A673 (cell line): ENCODE measurements around the gene UBD. TPM values are rescaled to one million over a fixed set of nuclear protein-coding genes. Genes with fewer than 3 reads are reported as not detected.

ENCODE experiments used
- BruUV-seq: library from RNA; stranded (reverse); fragments of 400-500 nt; replicated peaks from 2 replicates; lab custom pipeline; 2021; lab: Mats Ljungman, UMichigan
- CTCF ChIA-PET: fragments of 300-600 bp; sonication (Branson Sonifier 250); formaldehyde crosslinking; loops from one replicate; lab custom pipeline; 2022; ENCODE audit warnings: antibody characterized with exemption; lab: Charles Lee
- POLR2A ChIA-PET: fragments of 300-600 bp; sonication (Branson Sonifier 250); formaldehyde crosslinking; loops from one replicate; lab custom pipeline; 2022; ENCODE audit warnings: antibody characterized with exemption; ENCODE audit not compliant: low non-redundant PET; lab: Charles Lee
- DNase-seq: peaks from one replicate; pipeline ENCODE4 v3.0.0-alpha.2; 2015; ENCODE audit warnings: low spot score
- H3K27ac ChIP-seq: fragments of 200-600 bp; sonication (generic); 2 replicates; pipeline ENCODE4 v1.5.1; 2016; ENCODE audit warnings: mixed run types, low read depth, mild to moderate bottlenecking, mixed read lengths, antibody characterized with exemption, low read length; ENCODE audit not compliant: poor library complexity, severe bottlenecking
- H3K27me3 ChIP-seq: fragments of 200-600 bp; sonication (generic); replicated peaks from 2 replicates; pipeline ENCODE4 v1.6.1; 2017; ENCODE audit warnings: mixed run types, low read depth, mild to moderate bottlenecking, mixed read lengths, antibody characterized with exemption, low read length; ENCODE audit not compliant: insufficient read depth, poor library complexity
- H3K36me3 ChIP-seq: fragments of 200-600 bp; sonication (generic); 2 replicates; pipeline ENCODE4 v1.6.1; 2016; ENCODE audit warnings: mixed run types, mild to moderate bottlenecking, mixed read lengths, antibody characterized with exemption, low read length; ENCODE audit not compliant: insufficient read depth, poor library complexity, severe bottlenecking
- H3K4me1 ChIP-seq: fragments of 200-600 bp; sonication (generic); 2 replicates; pipeline ENCODE4 v1.6.1; 2017; ENCODE audit warnings: mixed run types, mild to moderate bottlenecking, mixed read lengths, antibody characterized with exemption, low read length; ENCODE audit not compliant: insufficient read depth, poor library complexity, severe bottlenecking
- H3K4me3 ChIP-seq: fragments of 200-600 bp; sonication (generic); 2 replicates; pipeline ENCODE4 v1.5.1; 2016; ENCODE audit warnings: low read depth, mixed run types, mild to moderate bottlenecking, mixed read lengths, low read length; ENCODE audit not compliant: poor library complexity, severe bottlenecking
- H3K9me3 ChIP-seq: fragments of 200-600 bp; sonication (generic); 2 replicates; pipeline ENCODE4 v1.6.1; 2016; ENCODE audit warnings: mixed run types, low read depth, mild to moderate bottlenecking, mixed read lengths, antibody characterized with exemption, low read length; ENCODE audit not compliant: poor library complexity, severe bottlenecking
- CTCF ChIP-seq: fragments of 300-800, 200-600 bp; sonication (generic); conservative IDR thresholded peaks from 2 replicates; pipeline ENCODE4 v1.5.1; 2017; ENCODE audit warnings: low read depth, mild to moderate bottlenecking, antibody characterized with exemption, low read length, moderate library complexity, mixed read lengths
- EZH2 ChIP-seq: fragments of 200-600 bp; sonication (generic); IDR thresholded peaks from 2 replicates; pipeline ENCODE4 v1.6.1; 2017; ENCODE audit warnings: borderline replicate concordance, low read depth, mild to moderate bottlenecking, mixed read lengths, antibody characterized with exemption, low read length; ENCODE audit not compliant: poor library complexity, severe bottlenecking
- intact Hi-C: fragments of 100-400 bp; cut with micrococcal nuclease; formaldehyde crosslinking; loops from one replicate; pipeline ENCODE4 v1.10.0; 2022; ENCODE audit not compliant: unreplicated experiment
- total RNA-seq: library from RNA; stranded (reverse); gene quantifications from 2 replicates; pipeline ENCODE4 v1.2.3, GENCODE V29; 2021

UBD gene
- total RNA-seq, 1 experiment from 2014 or later = not detected

- no TSS peak for BruUV-seq
- peaks cover 85% of the 10 kb centered on the region for H3K27me3 ChIP-seq
- peak; percentile 32 for DNase-seq
- intact Hi-C loops = no loop called here
- H3K36me3 ChIP-seq = no peaks in the 10 kb centered on the region
- TF ChIP-seq EZH2 = no peak
- TF ChIP-seq CTCF = no peak
- no peaks in the 10 kb centered on the region for H3K9me3 ChIP-seq
- ChIA-PET POLR2A (no interaction called here), CTCF (no interaction called here)
- no peaks in the 10 kb centered on the region for H3K4me1 ChIP-seq
- H3K27ac ChIP-seq = no peak overlapping the region
- no peak overlapping the region for H3K4me3 ChIP-seq
These were observed 12.0 kb downstream of the UBD start for GRCh38 chr6:29547573-29547972.

- no peak overlapping the region for H3K4me3 ChIP-seq
- ChIA-PET CTCF (no interaction called here), POLR2A (no interaction called here)
- no TSS peak for BruUV-seq
- DNase-seq = no peak
- intact Hi-C loops = no loop called here
- peaks cover 32% of the 10 kb centered on the region for H3K27me3 ChIP-seq
- H3K27ac ChIP-seq = no peak overlapping the region
- no peaks in the 10 kb centered on the region for H3K9me3 ChIP-seq
- H3K36me3 ChIP-seq = no peaks in the 10 kb centered on the region
- H3K4me1 ChIP-seq = no peaks in the 10 kb centered on the region
- TF ChIP-seq EZH2 (no peak), CTCF (no peak)
These were observed 21.7 kb downstream of the UBD start for GRCh38 chr6:29537714-29538403.

GRCh38 chr6:29532320-29532951, 27.1 kb downstream of the UBD start:
- no peak for TF ChIP-seq CTCF
- TF ChIP-seq EZH2 = no peak
- POLR2A ChIA-PET = no interaction called here
- CTCF ChIA-PET = no interaction called here

More at GRCh38 chr6:29532320-29532951, 27.1 kb downstream of the UBD start:
- H3K4me3 ChIP-seq = no peak overlapping the region
- no peak overlapping the region for H3K27ac ChIP-seq
- H3K36me3 ChIP-seq = no peaks in the 10 kb centered on the region
- intact Hi-C loops = no loop called here
- no peaks in the 10 kb centered on the region for H3K4me1 ChIP-seq
- H3K27me3 ChIP-seq = peaks cover 3% of the 10 kb centered on the region
- no TSS peak for BruUV-seq
- no peaks in the 10 kb centered on the region for H3K9me3 ChIP-seq
- DNase-seq = no peak
